HG02610 (cell line): ENCODE results near the gene CSNK2A3.
"Not testable (repeated sequence)": the region's sequence is repeated elsewhere in the genome, so short reads cannot be mapped to it uniquely, and the experiment has no call there.

ENCODE experiments used
- ATAC-seq: cut with Tn5 transposase; IDR thresholded peaks from one replicate; pipeline ENCODE4 v1.9.1; 2021; ENCODE audit warnings: mild to moderate bottlenecking, moderate library complexity; ENCODE audit not compliant: unreplicated experiment

The CSNK2A3 gene

GRCh38 chr11:11380340-11380739 is 27.3 kb upstream of the CSNK2A3 start:
- no peak for ATAC-seq

- no peak for ATAC-seq
Measured at GRCh38 chr11:11379661-11380060, 26.6 kb upstream of the CSNK2A3 start.

- no peak for ATAC-seq
Measured at GRCh38 chr11:11378184-11378940, 25.3 kb upstream of the CSNK2A3 start.

GRCh38 chr11:11374358-11375148 is 21.5 kb upstream of the CSNK2A3 start:
- no peak for ATAC-seq

GRCh38 chr11:11373934-11374333 is 20.9 kb upstream of the CSNK2A3 start:
- ATAC-seq = no peak

- no peak for ATAC-seq
Measured at GRCh38 chr11:11372461-11372860, 19.4 kb upstream of the CSNK2A3 start.

- no peak for ATAC-seq
Measured at GRCh38 chr11:11370962-11371303, 17.9 kb upstream of the CSNK2A3 start.

GRCh38 chr11:11370255-11370961 is 17.4 kb upstream of the CSNK2A3 start:
- no peak for ATAC-seq

GRCh38 chr11:11366793-11367192 is 13.7 kb upstream of the CSNK2A3 start:
- no peak for ATAC-seq

- no peak for ATAC-seq
Measured at GRCh38 chr11:11363674-11364073, 10.6 kb upstream of the CSNK2A3 start.

- no peak for ATAC-seq
Measured at GRCh38 chr11:11359611-11360010, 6.6 kb upstream of the CSNK2A3 start.

- ATAC-seq = no peak
Measured at GRCh38 chr11:11356842-11357241, 3.8 kb upstream of the CSNK2A3 start.

- not testable (repeated sequence) for ATAC-seq
Measured at GRCh38 chr11:11351851-11352250, 1.2 kb downstream of the CSNK2A3 start.

- ATAC-seq = no peak
Measured at GRCh38 chr11:11351042-11351586, 1.9 kb downstream of the CSNK2A3 start.

GRCh38 chr11:11349870-11350337 is 3.1 kb downstream of the CSNK2A3 start:
- ATAC-seq = no peak

- no peak for ATAC-seq
Measured at GRCh38 chr11:11349106-11349825, 3.8 kb downstream of the CSNK2A3 start.

- no peak for ATAC-seq
Measured at GRCh38 chr11:11348303-11348702, 4.7 kb downstream of the CSNK2A3 start.

GRCh38 chr11:11347592-11347991 is 5.5 kb downstream of the CSNK2A3 start:
- no peak for ATAC-seq

- ATAC-seq = no peak
Measured at GRCh38 chr11:11346303-11346702, 6.7 kb downstream of the CSNK2A3 start.

GRCh38 chr11:11345099-11345498 is 8.0 kb downstream of the CSNK2A3 start:
- no peak for ATAC-seq

GRCh38 chr11:11344045-11344444 is 9.0 kb downstream of the CSNK2A3 start:
- ATAC-seq = no peak
